Choroid plexus epithelial cell (primary cell): ENCODE data around the gene ERBB2.
"Not testable (repeated sequence)": the region's sequence is repeated elsewhere in the genome, so short reads cannot be mapped to it uniquely, and the experiment has no call there.

ENCODE experiments used
- DNase-seq: peaks from one replicate; pipeline ENCODE4 v3.0.0-alpha.2; 2010; ENCODE audit warnings: low read depth
- H3K4me3 ChIP-seq: 2 replicates; pipeline ENCODE4 v1.5.1; 2011; ENCODE audit warnings: low read depth, mild to moderate bottlenecking, control low read depth, low read length, moderate library complexity
- CTCF ChIP-seq: conservative IDR thresholded peaks from 2 replicates; pipeline ENCODE4 v1.5.1; 2011; ENCODE audit warnings: low read depth, mild to moderate bottlenecking, control low read depth, inconsistent platforms, low read length, moderate library complexity

The ERBB2 gene

DNA sequence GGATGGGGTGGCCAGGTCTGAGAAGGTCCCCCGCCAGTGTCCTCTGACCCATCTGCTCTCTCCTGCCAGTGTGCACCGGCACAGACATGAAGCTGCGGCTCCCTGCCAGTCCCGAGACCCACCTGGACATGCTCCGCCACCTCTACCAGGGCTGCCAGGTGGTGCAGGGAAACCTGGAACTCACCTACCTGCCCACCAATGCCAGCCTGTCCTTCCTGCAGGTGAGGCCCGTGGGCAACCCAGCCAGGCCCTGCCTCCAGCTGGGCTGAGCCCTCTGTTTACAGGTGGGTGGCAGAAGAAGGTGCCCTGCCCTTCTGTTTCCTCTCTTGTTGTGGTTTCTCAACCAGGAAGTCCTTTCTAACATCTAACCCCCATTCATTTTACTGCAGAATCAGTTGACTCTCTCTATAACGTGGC, 7.1 kb downstream of the ERBB2 start:
- no peak overlapping the region for H3K4me3 ChIP-seq
- TF ChIP-seq CTCF: no peak
- no peak for DNase-seq

DNA sequence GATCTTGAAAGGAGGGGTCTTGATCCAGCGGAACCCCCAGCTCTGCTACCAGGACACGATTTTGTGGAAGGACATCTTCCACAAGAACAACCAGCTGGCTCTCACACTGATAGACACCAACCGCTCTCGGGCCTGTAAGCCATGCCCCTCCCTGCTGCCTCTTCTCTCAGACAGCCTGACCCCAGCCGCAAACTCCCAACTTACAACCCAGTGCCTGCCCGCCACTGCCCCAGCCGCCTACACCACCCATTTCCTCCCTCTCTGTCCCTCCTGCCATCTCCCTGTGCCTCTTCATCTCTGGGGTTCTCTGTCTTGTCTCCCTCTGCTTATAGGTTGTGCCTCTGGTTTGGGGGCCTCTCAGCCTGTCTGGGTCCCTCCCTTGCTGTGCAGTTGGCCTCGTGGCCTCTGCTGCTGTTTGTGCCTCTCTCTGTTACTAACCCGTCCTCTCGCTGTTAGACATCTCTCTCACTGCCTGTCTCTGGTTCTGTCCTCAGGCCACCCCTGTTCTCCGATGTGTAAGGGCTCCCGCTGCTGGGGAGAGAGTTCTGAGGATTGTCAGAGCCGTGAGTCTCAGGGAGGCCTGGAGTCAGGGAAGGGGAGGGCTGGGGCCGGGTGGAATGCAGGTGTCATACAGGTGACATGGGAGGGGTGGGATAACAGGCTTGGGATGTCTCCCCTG, 9.6 kb downstream of the ERBB2 start:
- no peak overlapping the region for H3K4me3 ChIP-seq
- no peak for TF ChIP-seq CTCF
- no peak for DNase-seq

GRCh38 chr17:39709998-39710964, 10.4 kb downstream of the ERBB2 start:
- no peak for TF ChIP-seq CTCF
- no peak for DNase-seq
- H3K4me3 ChIP-seq: no peak overlapping the region

DNA sequence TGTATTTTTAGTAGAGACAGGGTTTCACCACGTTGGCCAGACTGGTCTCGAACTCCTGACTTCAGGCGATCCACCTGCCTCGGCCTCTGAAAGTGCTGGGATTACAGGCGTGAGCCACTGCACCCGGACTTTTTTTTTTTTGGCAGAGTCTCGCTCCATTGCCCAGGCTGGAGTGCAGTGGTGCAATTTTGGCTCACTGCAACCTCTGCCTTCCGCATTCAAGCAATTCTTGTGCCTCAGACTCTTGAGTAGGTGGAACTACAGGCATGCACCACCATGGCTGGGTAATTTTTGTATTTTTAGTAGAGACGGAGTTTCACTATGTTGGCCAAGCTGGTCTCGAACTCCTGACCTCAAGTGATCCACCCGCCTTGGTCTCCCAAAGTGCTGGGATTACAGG, 11.2 kb downstream of the ERBB2 start:
- not testable (repeated sequence) for DNase-seq, H3K4me3 ChIP-seq

GRCh38 chr17:39711851-39712250, 12.0 kb downstream of the ERBB2 start:
- TF ChIP-seq CTCF: no peak
- H3K4me3 ChIP-seq: no peak overlapping the region
- no peak for DNase-seq

DNA sequence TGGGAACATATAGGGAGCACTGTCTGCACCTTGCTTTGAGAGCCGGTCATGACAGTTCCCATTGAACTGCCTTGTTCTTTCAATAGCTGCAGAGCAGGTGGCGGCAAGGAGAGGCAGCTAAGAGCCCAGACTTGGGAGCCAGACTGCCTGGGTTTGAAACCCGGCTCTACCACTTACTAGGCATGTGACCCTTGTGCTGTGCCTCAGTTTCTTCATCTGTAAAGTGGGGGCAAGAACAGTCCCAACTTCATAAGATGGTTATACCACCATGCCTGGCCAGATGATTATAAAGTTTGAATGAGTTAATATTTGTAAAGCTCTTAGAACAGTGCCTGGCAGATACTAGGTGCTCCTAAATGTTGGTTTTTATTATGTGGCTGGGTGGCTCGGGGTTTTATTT, 14.4 kb downstream of the ERBB2 start:
- DNase-seq: no peak
- no peak for TF ChIP-seq CTCF
- no peak overlapping the region for H3K4me3 ChIP-seq

DNA sequence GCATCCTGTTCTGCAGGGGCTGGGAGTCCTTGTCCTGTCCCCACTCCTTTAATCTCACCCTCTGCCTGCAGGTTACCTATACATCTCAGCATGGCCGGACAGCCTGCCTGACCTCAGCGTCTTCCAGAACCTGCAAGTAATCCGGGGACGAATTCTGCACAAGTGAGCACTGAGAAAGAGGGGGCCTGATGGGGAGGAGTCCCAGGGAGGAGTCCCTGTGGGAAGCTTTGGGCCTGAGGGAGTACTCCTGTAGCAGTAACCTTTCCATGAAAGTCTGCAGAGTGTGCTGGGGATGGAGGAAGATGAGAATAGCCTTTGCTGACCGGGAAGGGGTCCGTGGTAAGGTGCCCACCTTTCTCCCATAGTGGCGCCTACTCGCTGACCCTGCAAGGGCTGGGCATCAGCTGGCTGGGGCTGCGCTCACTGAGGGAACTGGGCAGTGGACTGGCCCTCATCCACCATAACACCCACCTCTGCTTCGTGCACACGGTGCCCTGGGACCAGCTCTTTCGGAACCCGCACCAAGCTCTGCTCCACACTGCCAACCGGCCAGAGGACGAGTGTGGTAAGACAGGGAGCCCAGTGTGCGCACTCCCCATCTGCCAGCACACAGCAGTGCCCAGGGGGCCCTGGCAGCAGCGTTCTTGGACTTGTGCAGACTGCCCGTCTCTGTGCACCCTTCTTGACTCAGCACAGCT, 15.7 kb downstream of the ERBB2 start:
- DNase-seq: no peak
- TF ChIP-seq CTCF: no peak
- no peak overlapping the region for H3K4me3 ChIP-seq
